Gastrocnemius medialis (tissue), 4 donors: ENCODE data around the gene FGF14.

Experiments used
- CTCF ChIP-seq, 5 experiments: fragments of 450-650 bp in 3 of 5; fragments of 200-600 bp in 2 of 5; sonication (generic) in 2 of 5; IDR thresholded peaks in 4 of 5; conservative IDR thresholded peaks in 1 of 5; 1 replicate in 4 of 5; 2 replicates in 1 of 5; pipeline ENCODE4 v1.5.1; 2016 to 2019; ENCODE audit warnings: antibody characterized with exemption in 5 of 5, mild to moderate bottlenecking in 3 of 5, moderate library complexity in 3 of 5
- POLR2A ChIP-seq, 2 donors: fragments of 450-650 bp; IDR thresholded peaks; one replicate each; pipeline ENCODE4 v1.6.1; 2017; ENCODE audit warnings: antibody characterized with exemption in 2 of 2, mild to moderate bottlenecking in 2 of 2, moderate library complexity in 2 of 2

GRCh38 chr13:101841698-101842097 is 560.1 kb downstream of the FGF14 start:
- no peak for TF ChIP-seq CTCF (IDR thresholded peaks at IDR 0.05 in 4 of 5, conservative IDR thresholded peaks at IDR 0.05 in 1 of 5)
- no peak for TF ChIP-seq POLR2A (IDR thresholded peaks at IDR 0.05)
